BE2C (cell line): ENCODE measurements around the gene CRTC1.

Source experiments
- DNase-seq: peaks from one replicate; pipeline ENCODE4 v3.0.0-alpha.2; 2020
- H3K27me3 ChIP-seq: fragments of 250-450 bp; sonication (Bioruptor Pico); 2 replicates; pipeline ENCODE4 v1.5.1; 2020; ENCODE audit warnings: mild to moderate bottlenecking
- H3K36me3 ChIP-seq: fragments of 250-450 bp; sonication (Bioruptor Pico); 2 replicates; pipeline ENCODE4 v1.5.1; 2020; ENCODE audit warnings: mild to moderate bottlenecking
- H3K4me1 ChIP-seq: fragments of 250-450 bp; sonication (Bioruptor Pico); 2 replicates; pipeline ENCODE4 v1.5.1; 2020
- H3K4me3 ChIP-seq: 2 replicates; pipeline ENCODE4 v1.5.1; 2011; ENCODE audit warnings: low read depth, low read length
- H3K9me3 ChIP-seq: fragments of 250-450 bp; sonication (Bioruptor Pico); 2 replicates; pipeline ENCODE4 v1.5.1; 2020
- TF ChIP-seq, protein P1 (sequence below): IDR thresholded peaks from 2 replicates; pipeline ENCODE4 v1.5.1; 2012; ENCODE audit warnings: mild to moderate bottlenecking, low read depth, low read length

CRTC1 gene

DNA sequence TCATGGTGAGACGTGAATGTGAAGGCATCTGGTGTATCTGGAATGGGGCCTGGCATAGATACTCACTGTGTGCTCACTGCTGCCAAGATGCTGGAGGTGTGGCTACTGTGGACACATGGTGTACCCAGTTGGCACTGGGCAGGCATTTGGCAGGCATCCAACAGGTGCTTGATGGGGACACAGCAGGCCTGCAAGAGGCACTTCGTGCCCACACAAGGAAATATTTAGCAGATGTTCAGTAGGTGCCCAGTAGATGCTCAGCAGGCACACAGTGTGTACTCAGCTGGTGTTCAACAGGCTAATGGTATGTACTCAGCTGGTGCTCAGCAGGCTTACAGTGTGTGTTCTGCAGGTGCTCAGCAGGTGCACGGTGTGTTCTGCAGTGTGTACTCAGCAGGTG lies 14.2 kb downstream of the CRTC1 start:
- Histone ChIP-seq H3K36me3 (no peaks in the 10 kb centered on the region), H3K4me1 (peaks cover 18% of the 10 kb centered on the region), H3K27me3 (no peaks in the 10 kb centered on the region), H3K9me3 (no peaks in the 10 kb centered on the region; the same call in 1 of the 2 replicates), H3K4me3 (no peak overlapping the region)
- TF ChIP-seq, protein P1, sequence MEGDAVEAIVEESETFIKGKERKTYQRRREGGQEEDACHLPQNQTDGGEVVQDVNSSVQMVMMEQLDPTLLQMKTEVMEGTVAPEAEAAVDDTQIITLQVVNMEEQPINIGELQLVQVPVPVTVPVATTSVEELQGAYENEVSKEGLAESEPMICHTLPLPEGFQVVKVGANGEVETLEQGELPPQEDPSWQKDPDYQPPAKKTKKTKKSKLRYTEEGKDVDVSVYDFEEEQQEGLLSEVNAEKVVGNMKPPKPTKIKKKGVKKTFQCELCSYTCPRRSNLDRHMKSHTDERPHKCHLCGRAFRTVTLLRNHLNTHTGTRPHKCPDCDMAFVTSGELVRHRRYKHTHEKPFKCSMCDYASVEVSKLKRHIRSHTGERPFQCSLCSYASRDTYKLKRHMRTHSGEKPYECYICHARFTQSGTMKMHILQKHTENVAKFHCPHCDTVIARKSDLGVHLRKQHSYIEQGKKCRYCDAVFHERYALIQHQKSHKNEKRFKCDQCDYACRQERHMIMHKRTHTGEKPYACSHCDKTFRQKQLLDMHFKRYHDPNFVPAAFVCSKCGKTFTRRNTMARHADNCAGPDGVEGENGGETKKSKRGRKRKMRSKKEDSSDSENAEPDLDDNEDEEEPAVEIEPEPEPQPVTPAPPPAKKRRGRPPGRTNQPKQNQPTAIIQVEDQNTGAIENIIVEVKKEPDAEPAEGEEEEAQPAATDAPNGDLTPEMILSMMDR: no peak
- DNase-seq: no peak

DNA sequence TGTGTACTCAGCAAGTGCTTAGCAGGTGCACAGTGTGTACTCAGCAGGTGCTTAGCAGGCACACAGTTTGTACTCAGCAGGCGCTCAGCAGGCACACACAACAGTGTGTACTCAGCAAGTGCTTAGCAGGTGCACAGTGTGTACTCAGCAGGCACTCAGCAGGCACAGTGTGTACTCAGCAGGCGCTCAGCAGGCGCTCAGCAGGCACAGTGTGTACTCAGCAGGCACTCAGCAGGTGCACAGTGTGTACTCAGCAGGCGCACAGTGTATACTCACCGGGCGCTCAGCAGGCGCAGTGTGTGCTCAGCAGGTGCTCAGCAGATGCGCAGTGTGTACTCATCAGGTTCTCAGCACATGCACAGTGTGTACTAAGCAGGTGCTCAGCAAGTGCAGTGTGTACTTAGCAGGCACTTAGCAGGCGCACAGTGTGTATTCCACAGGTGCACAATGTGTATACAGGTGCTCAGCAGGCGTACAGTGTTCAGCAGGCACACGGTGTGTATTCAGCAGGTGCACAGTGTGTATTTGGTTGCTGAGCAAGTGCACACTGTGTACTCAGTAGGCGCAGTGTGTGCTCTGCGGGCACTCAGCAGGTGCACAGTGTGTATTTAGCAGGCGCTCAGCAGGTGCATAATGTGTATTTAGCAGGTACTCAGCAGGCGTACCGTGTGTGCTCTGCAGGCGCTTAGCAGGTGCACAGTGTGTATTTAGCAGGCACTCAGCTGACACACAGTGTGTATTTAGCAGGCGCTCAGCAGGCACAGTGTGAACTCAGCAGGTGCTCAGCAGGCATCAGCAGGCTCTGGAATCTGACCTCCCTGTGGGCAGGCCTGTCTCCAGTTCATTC lies 15.1 kb downstream of the CRTC1 start:
- H3K4me3 ChIP-seq: no peak overlapping the region
- H3K27me3 ChIP-seq: no peaks in the 10 kb centered on the region
- H3K36me3 ChIP-seq: no peaks in the 10 kb centered on the region
- no peaks in the 10 kb centered on the region; the same call in 1 of the 2 replicates for H3K9me3 ChIP-seq
- H3K4me1 ChIP-seq: peaks cover 18% of the 10 kb centered on the region
- TF ChIP-seq, protein P1: no peak
- no peak for DNase-seq

DNA sequence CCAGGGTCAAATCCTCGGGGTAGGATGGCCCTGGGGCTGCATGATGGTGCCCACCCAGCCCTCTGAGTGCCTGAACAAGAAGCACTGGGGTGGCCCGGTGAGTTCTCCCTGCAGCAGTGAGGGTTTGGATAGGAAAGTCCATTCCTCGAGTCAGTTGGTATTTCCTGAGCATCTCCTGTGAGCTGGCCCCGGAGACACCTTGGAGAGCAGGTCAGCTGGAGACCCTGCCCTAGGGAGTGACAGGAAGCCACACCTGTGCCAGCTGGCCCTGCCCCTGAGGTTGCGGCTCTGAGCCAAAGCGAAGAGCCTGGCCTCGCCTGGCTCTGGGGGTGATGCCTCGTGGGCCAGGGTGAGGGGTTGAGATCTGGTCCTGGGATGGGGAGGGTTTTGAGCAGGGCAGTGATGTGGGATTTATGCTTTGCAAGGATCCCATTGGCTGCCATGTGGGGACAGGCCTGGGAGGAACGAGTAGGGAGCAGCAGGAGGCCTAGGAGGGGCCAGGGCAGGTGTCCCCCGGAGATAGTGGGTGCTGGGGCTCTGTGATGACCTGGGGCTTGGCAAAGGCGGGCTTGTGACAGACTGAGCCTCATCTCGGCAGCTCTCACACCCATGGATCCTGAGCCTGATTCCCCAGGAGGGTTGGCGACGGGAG lies 16.0 kb downstream of the CRTC1 start:
- peaks cover 18% of the 10 kb centered on the region for H3K4me1 ChIP-seq
- no peaks in the 10 kb centered on the region for H3K36me3 ChIP-seq
- no peaks in the 10 kb centered on the region; the same call in 1 of the 2 replicates for H3K9me3 ChIP-seq
- TF ChIP-seq, protein P1: no peak
- DNase-seq: no peak
- no peak overlapping the region for H3K4me3 ChIP-seq
- H3K27me3 ChIP-seq: no peaks in the 10 kb centered on the region

GRCh38 chr19:18700501-18701249 lies 17.2 kb downstream of the CRTC1 start:
- peak; percentile 77 for DNase-seq
- Histone ChIP-seq H3K27me3 (no peaks in the 10 kb centered on the region), H3K36me3 (no peaks in the 10 kb centered on the region), H3K9me3 (no peaks in the 10 kb centered on the region; the same call in 1 of the 2 replicates), H3K4me3 (peak overlapping the region; percentile 50), H3K4me1 (peaks cover 18% of the 10 kb centered on the region)
- TF ChIP-seq, protein P1: no peak

DNA sequence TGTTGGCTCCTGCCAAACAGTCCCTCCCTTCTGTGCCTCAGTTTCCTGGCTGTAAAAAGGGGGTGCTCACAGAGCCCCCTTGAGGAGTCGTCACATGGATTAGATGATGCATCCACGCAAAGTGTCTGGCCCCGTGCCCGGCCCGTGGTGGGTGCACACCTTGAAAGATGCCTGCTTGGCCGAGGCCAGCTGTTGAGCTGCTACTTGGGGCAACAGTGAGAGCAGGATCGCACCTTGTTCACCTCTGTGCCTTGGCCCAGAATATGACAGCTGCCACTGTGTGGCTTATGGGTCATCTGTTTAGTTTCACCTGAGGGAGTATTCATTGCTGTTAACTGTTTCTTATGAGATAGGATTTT lies 17.7 kb downstream of the CRTC1 start:
- peak overlapping the region; percentile 50 for H3K4me3 ChIP-seq
- peaks cover 18% of the 10 kb centered on the region for H3K4me1 ChIP-seq
- H3K9me3 ChIP-seq: no peaks in the 10 kb centered on the region; the same call in 1 of the 2 replicates
- TF ChIP-seq, protein P1: no peak
- DNase-seq: no peak
- no peaks in the 10 kb centered on the region for H3K36me3 ChIP-seq
- no peaks in the 10 kb centered on the region for H3K27me3 ChIP-seq
